MM.1S (cell line): Measurements from ENCODE around the gene GPR155.

ENCODE experiments used
- DNase-seq: peaks from one replicate; pipeline ENCODE4 v3.0.0-alpha.2; 2015
- H2AFZ ChIP-seq: fragments of 300-600 bp; sonication (generic); 2 replicates; pipeline ENCODE4 v1.6.0; 2016; ENCODE audit warnings: antibody characterized with exemption, low read length
- H3F3A ChIP-seq: fragments of 300-600 bp; sonication (generic); 2 replicates; pipeline ENCODE4 v1.6.1; 2016; ENCODE audit warnings: mild to moderate bottlenecking, antibody characterized with exemption, low read length, moderate library complexity, mixed read lengths; ENCODE audit not compliant: insufficient read depth
- H3K27ac ChIP-seq: fragments of 300-600 bp; sonication (generic); 2 replicates; pipeline ENCODE4 v1.5.1; 2016; ENCODE audit warnings: mild to moderate bottlenecking, low read length
- H3K27me3 ChIP-seq: fragments of 300-600 bp; sonication (generic); replicated peaks from 2 replicates; pipeline ENCODE4 v1.6.0; 2016; ENCODE audit warnings: low read length; ENCODE audit not compliant: insufficient read depth
- H3K36me3 ChIP-seq: fragments of 300-600 bp; sonication (generic); replicated peaks from 2 replicates; pipeline ENCODE4 v1.6.1; 2016; ENCODE audit warnings: mild to moderate bottlenecking, low read length, mixed read lengths; ENCODE audit not compliant: insufficient read depth
- H3K4me1 ChIP-seq: fragments of 300-600 bp; sonication (generic); 2 replicates; pipeline ENCODE4 v1.6.1; 2016; ENCODE audit warnings: low read length, mixed read lengths
- H3K4me2 ChIP-seq: fragments of 300-600 bp; sonication (generic); 2 replicates; pipeline ENCODE4 v1.6.0; 2016; ENCODE audit warnings: low read depth, low read length
- H3K4me3 ChIP-seq: fragments of 300-600 bp; sonication (generic); 2 replicates; pipeline ENCODE4 v1.5.1; 2016; ENCODE audit warnings: low read length, mixed read lengths
- H3K79me2 ChIP-seq: fragments of 300-600 bp; sonication (generic); 2 replicates; pipeline ENCODE4 v1.6.1; 2016; ENCODE audit warnings: mixed run types, low read length, mixed read lengths
- H3K9ac ChIP-seq: fragments of 300-600 bp; sonication (generic); 2 replicates; pipeline ENCODE4 v1.6.1; 2016; ENCODE audit warnings: low read length, mixed read lengths
- H3K9me2 ChIP-seq: fragments of 300-600 bp; sonication (generic); replicated peaks from 2 replicates; pipeline ENCODE4 v1.6.1; 2016; ENCODE audit warnings: mild to moderate bottlenecking, low read length, mixed read lengths; ENCODE audit not compliant: insufficient read depth
- H3K9me3 ChIP-seq: fragments of 300-600 bp; sonication (generic); replicated peaks from 2 replicates; pipeline ENCODE4 v1.6.1; 2016; ENCODE audit warnings: mild to moderate bottlenecking, low read length, mixed read lengths; ENCODE audit not compliant: insufficient read depth
- H4K20me1 ChIP-seq: fragments of 300-600 bp; sonication (generic); 2 replicates; pipeline ENCODE4 v1.6.1; 2016; ENCODE audit warnings: mild to moderate bottlenecking, low read length, moderate library complexity, mixed read lengths; ENCODE audit not compliant: insufficient read depth
- EZH2 ChIP-seq: fragments of 300-600 bp; sonication (generic); optimal IDR thresholded peaks from 2 replicates; pipeline ENCODE3; 2017; ENCODE audit warnings: low read depth, mild to moderate bottlenecking, antibody characterized with exemption, low read length, mixed read lengths
- EZH2phosphoT487 ChIP-seq: fragments of 300-600 bp; sonication (generic); IDR thresholded peaks from 2 replicates; pipeline ENCODE4 v1.6.1; 2018; ENCODE audit warnings: antibody characterized with exemption, low read length
- TF ChIP-seq, protein P1 (sequence below): fragments of 300-600 bp; sonication (generic); IDR thresholded peaks from 2 replicates; pipeline ENCODE4 v1.5.1; 2016; ENCODE audit warnings: antibody characterized with exemption, low read length, mixed read lengths

Gene GPR155, protein sequence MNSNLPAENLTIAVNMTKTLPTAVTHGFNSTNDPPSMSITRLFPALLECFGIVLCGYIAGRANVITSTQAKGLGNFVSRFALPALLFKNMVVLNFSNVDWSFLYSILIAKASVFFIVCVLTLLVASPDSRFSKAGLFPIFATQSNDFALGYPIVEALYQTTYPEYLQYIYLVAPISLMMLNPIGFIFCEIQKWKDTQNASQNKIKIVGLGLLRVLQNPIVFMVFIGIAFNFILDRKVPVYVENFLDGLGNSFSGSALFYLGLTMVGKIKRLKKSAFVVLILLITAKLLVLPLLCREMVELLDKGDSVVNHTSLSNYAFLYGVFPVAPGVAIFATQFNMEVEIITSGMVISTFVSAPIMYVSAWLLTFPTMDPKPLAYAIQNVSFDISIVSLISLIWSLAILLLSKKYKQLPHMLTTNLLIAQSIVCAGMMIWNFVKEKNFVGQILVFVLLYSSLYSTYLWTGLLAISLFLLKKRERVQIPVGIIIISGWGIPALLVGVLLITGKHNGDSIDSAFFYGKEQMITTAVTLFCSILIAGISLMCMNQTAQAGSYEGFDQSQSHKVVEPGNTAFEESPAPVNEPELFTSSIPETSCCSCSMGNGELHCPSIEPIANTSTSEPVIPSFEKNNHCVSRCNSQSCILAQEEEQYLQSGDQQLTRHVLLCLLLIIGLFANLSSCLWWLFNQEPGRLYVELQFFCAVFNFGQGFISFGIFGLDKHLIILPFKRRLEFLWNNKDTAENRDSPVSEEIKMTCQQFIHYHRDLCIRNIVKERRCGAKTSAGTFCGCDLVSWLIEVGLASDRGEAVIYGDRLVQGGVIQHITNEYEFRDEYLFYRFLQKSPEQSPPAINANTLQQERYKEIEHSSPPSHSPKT

DNA sequence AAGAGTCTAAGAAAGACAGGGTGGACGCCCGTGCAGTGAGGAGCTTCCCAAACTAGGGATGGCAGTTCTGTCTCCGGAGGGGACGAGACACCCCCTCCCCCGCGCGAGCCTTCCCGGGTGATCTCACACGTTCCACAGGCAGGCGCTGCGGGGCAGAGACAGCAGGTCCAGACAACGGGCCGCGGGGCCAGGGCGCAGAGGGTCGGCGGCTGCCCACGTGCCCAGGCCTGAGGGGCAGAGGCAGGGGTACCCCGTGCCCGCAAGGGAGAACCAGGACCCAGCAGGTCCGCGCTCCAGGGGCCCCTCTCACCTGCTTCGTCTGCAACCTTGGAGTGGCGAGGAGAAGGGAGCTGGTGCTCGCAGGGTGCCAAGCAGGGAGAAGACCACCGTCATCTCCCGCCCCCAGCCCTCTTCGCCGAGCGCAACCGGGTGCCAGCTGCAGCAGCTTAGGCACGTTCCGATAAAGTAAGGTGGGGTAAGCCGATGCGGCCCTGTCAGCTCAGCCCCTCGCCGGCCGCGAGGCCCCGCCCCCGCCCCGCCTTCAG is at the start of gene GPR155:
Gene GPR155, minus strand, starts transcription at position 467 of the 545 bp plus-strand sequence. CDS start 5,073 bp downstream, outside the sequence.
- TF ChIP-seq EZH2 (no peak), EZH2phosphoT487 (no peak)
- TF ChIP-seq, protein P1, sequence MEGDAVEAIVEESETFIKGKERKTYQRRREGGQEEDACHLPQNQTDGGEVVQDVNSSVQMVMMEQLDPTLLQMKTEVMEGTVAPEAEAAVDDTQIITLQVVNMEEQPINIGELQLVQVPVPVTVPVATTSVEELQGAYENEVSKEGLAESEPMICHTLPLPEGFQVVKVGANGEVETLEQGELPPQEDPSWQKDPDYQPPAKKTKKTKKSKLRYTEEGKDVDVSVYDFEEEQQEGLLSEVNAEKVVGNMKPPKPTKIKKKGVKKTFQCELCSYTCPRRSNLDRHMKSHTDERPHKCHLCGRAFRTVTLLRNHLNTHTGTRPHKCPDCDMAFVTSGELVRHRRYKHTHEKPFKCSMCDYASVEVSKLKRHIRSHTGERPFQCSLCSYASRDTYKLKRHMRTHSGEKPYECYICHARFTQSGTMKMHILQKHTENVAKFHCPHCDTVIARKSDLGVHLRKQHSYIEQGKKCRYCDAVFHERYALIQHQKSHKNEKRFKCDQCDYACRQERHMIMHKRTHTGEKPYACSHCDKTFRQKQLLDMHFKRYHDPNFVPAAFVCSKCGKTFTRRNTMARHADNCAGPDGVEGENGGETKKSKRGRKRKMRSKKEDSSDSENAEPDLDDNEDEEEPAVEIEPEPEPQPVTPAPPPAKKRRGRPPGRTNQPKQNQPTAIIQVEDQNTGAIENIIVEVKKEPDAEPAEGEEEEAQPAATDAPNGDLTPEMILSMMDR: peak; percentile 19; the same call in 1 of the 2 replicates
- Histone ChIP-seq H3K9me2 (no peaks in the 10 kb centered on the region), H3K4me2 (peak within 1 kb of the TSS; percentile 94), H2AFZ (peak within 1 kb of the TSS; percentile 92), H4K20me1 (no peaks in the 10 kb centered on the region), H3K4me1 (peaks cover 11% of the 10 kb centered on the region), H3K4me3 (peak within 1 kb of the TSS; percentile 95), H3F3A (peaks cover 26% of the 10 kb centered on the region), H3K27ac (peak within 1 kb of the TSS; percentile 65; the same call in 1 of the 2 replicates), H3K79me2 (no peaks in the 10 kb centered on the region), H3K9ac (peak within 1 kb of the TSS; percentile 66; the same call in 1 of the 2 replicates), H3K9me3 (no peaks in the 10 kb centered on the region), H3K36me3 (no peaks in the 10 kb centered on the region), H3K27me3 (no peaks in the 10 kb centered on the region)
- peak; percentile 30 for DNase-seq

DNA sequence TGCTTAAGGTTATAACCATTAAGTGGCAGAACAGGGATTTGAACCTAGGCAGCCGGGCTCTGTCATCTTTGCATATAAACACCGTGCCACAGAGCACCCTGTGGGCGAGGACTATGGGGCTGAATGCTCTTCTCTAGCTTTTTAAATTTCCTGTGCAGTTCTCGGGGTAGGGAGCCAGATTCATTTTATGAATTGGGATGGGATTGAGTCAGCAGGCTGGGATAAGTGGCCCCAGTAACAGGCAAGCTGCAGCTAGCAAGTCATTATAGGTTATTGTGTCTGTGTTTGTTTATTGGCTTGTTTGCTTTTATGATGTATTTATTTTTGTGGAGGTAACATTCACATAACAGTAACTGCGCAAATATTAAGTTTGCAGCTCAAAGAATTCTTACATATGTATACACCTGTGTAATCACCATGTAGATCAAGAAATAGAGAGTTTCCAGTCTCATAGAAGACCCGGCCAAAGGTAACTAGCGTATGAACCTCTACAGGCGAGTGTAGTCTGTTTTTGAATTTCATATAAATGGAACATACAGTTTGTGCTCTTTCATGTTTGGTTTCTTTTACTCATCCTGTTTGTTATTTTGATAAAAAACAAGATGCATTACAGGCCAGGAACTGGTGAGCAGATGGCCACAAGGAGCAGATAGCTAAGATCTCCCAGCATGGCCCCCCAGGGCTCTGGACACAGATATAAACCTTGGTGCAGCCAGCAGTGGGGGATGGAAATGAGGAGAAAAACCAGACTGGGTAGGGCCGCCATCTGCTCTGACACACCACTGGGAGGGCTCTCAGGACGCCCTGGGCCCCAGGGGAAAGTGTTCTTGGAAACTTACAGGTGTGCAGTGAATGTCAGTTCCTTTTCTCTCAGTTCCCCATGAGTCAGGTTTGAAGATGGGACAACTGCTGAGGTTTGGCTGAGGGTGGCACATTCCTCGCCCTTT is 49.2 kb upstream of the GPR155 start:
- Histone ChIP-seq H3F3A (peaks cover 8% of the 10 kb centered on the region), H3K79me2 (no peaks in the 10 kb centered on the region), H3K9me3 (no peaks in the 10 kb centered on the region), H3K4me3 (no peak overlapping the region), H3K27me3 (0 out of 2 replicates have a peak, but pooled peaks cover 8% of the 10 kb centered on the region), H3K9ac (no peak overlapping the region), H3K4me1 (peaks cover 13% of the 10 kb centered on the region; the same call in 1 of the 2 replicates), H3K9me2 (no peaks in the 10 kb centered on the region), H3K36me3 (no peaks in the 10 kb centered on the region), H3K27ac (no peak overlapping the region), H4K20me1 (no peaks in the 10 kb centered on the region), H3K4me2 (peak overlapping the region; percentile 26; the same call in 1 of the 2 replicates), H2AFZ (no peak overlapping the region)
- peak; percentile 80 for DNase-seq
- no peak for TF ChIP-seq EZH2phosphoT487
- TF ChIP-seq, protein P1: no peak
- TF ChIP-seq EZH2: no peak

DNA sequence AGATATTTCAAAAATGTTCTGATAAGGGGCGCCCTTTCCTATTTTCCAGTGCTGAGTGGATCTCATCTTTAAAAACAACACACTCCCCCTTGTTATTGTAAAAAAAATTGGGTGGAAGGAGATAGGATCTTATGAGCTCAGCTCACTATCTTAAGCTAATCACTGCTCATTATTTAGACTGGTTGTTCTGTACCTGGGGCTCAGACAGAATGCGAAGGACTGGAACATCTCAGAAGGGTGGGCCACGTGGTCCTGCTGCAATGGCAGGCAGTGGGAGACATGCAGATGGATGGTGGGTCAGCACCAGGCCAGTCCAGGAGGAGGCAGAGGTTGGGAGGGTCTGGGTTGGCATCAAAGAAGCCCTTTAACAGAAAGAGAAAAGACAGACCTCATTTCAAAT is 48.3 kb upstream of the GPR155 start:
- H3K9me2 ChIP-seq: no peaks in the 10 kb centered on the region
- H2AFZ ChIP-seq: no peak overlapping the region
- H3F3A ChIP-seq: peaks cover 8% of the 10 kb centered on the region
- no peaks in the 10 kb centered on the region for H4K20me1 ChIP-seq
- no peaks in the 10 kb centered on the region for H3K9me3 ChIP-seq
- TF ChIP-seq EZH2phosphoT487: no peak
- TF ChIP-seq EZH2: no peak
- TF ChIP-seq, protein P1: no peak
- no peak overlapping the region for H3K4me2 ChIP-seq
- no peaks in the 10 kb centered on the region for H3K79me2 ChIP-seq
- peaks cover 13% of the 10 kb centered on the region; the same call in 1 of the 2 replicates for H3K4me1 ChIP-seq
- no peak for DNase-seq
- H3K27me3 ChIP-seq: 0 out of 2 replicates have a peak, but pooled peaks cover 8% of the 10 kb centered on the region
- no peak overlapping the region for H3K27ac ChIP-seq
- H3K36me3 ChIP-seq: no peaks in the 10 kb centered on the region
- H3K9ac ChIP-seq: no peak overlapping the region
- H3K4me3 ChIP-seq: no peak overlapping the region
